OCI-LY7 (cell line): Measurements from ENCODE around the gene CDK14.

Experiments
- EZH2phosphoT487 ChIP-seq: fragments of 200-600 bp; sonication (generic); IDR thresholded peaks from 2 replicates; pipeline ENCODE4 v1.6.1; 2018; ENCODE audit warnings: low read depth, borderline replicate concordance, mild to moderate bottlenecking, mixed run types, antibody characterized with exemption, low read length, moderate library complexity, mixed read lengths
- TF ChIP-seq, protein P1 (sequence below): fragments of 200-600 bp; sonication (generic); conservative IDR thresholded peaks from 2 replicates; pipeline ENCODE4 v1.5.1; 2014; ENCODE audit warnings: mild to moderate bottlenecking, antibody characterized with exemption, low read length, moderate library complexity, mixed read lengths

DNA sequence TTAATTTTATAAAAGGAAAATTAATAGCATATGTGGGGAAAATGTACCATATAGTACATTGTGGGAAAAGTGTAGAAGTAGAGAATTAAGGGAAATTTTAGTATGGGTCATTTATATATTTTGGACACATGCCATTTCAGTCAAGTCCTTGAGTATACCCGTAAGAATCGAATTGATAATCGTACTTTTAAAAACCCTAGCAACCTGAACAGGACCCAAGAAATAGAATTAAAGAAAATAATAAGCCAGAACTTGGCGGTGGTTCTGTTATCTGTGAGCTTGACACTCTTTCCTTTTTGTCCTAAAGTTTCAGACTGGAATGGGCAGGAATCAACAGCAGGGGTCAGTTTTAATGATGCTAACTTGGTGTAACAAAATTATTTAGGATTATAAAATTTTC lies 221.0 kb downstream of the CDK14 start:
- TF ChIP-seq, protein P1, sequence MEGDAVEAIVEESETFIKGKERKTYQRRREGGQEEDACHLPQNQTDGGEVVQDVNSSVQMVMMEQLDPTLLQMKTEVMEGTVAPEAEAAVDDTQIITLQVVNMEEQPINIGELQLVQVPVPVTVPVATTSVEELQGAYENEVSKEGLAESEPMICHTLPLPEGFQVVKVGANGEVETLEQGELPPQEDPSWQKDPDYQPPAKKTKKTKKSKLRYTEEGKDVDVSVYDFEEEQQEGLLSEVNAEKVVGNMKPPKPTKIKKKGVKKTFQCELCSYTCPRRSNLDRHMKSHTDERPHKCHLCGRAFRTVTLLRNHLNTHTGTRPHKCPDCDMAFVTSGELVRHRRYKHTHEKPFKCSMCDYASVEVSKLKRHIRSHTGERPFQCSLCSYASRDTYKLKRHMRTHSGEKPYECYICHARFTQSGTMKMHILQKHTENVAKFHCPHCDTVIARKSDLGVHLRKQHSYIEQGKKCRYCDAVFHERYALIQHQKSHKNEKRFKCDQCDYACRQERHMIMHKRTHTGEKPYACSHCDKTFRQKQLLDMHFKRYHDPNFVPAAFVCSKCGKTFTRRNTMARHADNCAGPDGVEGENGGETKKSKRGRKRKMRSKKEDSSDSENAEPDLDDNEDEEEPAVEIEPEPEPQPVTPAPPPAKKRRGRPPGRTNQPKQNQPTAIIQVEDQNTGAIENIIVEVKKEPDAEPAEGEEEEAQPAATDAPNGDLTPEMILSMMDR: no peak
- TF ChIP-seq EZH2phosphoT487: no peak
